ENCODE results near the gene CD163L1. TPM values are rescaled to one million over a fixed set of nuclear protein-coding genes. Genes with fewer than 3 reads are reported as not detected.

The CD163L1 gene
- total RNA-seq, 1 experiment from 2014 or later: 27.0 TPM

DNA sequence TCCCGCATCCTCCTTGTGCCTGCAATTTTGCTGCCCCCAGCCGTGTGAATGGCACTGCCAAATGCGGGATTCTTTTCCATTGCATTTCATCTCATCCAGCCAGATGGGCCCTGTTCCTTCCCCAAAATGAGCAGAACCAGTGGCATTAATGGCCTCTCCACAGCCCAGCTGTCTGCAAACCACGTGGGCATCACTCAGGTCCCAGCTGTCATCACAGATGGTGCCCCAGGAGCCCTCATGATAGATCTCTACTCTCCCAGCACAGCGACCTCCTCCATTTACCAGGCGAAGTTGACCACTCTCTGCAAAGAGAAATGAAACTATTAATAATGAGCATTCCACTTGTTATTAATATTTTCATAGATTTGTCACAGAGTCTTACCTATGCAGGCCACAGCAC is 42.6 kb upstream of the CD163L1 start (continued):
- TF ChIP-seq, protein P1, sequence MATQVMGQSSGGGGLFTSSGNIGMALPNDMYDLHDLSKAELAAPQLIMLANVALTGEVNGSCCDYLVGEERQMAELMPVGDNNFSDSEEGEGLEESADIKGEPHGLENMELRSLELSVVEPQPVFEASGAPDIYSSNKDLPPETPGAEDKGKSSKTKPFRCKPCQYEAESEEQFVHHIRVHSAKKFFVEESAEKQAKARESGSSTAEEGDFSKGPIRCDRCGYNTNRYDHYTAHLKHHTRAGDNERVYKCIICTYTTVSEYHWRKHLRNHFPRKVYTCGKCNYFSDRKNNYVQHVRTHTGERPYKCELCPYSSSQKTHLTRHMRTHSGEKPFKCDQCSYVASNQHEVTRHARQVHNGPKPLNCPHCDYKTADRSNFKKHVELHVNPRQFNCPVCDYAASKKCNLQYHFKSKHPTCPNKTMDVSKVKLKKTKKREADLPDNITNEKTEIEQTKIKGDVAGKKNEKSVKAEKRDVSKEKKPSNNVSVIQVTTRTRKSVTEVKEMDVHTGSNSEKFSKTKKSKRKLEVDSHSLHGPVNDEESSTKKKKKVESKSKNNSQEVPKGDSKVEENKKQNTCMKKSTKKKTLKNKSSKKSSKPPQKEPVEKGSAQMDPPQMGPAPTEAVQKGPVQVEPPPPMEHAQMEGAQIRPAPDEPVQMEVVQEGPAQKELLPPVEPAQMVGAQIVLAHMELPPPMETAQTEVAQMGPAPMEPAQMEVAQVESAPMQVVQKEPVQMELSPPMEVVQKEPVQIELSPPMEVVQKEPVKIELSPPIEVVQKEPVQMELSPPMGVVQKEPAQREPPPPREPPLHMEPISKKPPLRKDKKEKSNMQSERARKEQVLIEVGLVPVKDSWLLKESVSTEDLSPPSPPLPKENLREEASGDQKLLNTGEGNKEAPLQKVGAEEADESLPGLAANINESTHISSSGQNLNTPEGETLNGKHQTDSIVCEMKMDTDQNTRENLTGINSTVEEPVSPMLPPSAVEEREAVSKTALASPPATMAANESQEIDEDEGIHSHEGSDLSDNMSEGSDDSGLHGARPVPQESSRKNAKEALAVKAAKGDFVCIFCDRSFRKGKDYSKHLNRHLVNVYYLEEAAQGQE (IDR thresholded peaks at IDR 0.05; ENCODE audit: low read depth): no peak

DNA sequence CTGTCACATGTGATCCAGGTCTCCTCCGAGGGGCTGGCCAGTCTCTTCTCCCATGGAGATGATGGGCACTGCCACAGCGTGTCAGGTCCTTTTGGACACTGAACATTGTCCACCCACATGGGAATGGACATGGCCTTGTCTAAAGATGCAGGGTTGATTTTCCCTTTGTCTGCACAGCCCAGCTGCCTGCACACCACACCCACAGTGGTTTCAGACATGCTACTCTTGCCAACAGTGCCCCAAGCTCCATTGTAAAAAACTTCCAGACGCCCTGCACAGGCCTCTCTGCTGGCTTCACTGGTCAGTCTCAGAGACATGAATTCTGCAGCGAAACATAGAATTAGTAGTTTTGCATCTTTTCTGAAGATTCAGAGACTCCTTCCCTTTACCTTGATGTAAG is 41.1 kb upstream of the CD163L1 start:
- H3K79me2 ChIP-seq (ENCODE audit: insufficient read depth, low read length): no peaks in the 10 kb centered on the region
- DNase-seq (ENCODE audit: low read depth, low spot score): no peak
- H3K4me3 ChIP-seq (replicated peaks in 1 of 2; ENCODE audit: low read depth in 1 of 2, low read length in 2 of 2): no peak overlapping the region
- no peaks in the 10 kb centered on the region for H3K4me1 ChIP-seq (ENCODE audit: control insufficient read depth in 1 of 2, insufficient read depth in 2 of 2, low read length in 2 of 2)
- ChIA-PET CTCF (no interaction called here), POLR2A (interaction anchor here (0.7 kb wide), 1 partner anchor 1413 kb away, joined by 5 read pairs; no protein-coding TSS in a partner anchor), RAD21 (ENCODE audit: low non-redundant PET in 1 of 2, low total read pairs in 2 of 2, uncharacterized antibody in 2 of 2, unreplicated experiment in 2 of 2) (no interaction called here)
- intact Hi-C loops (cut with micrococcal nuclease): no loop called here
- H3K9me2 ChIP-seq (ENCODE audit: insufficient read depth): no peaks in the 10 kb centered on the region
- no peaks in the 10 kb centered on the region for H3K36me3 ChIP-seq (ENCODE audit: control insufficient read depth in 1 of 2, insufficient read depth in 2 of 2, low read length in 2 of 2)
- H3K9ac ChIP-seq (ENCODE audit: low read length): no peak overlapping the region
- H4K20me1 ChIP-seq (ENCODE audit: insufficient read depth): no peaks in the 10 kb centered on the region
- no peak overlapping the region for H2AFZ ChIP-seq (ENCODE audit: low read depth, low read length, poor library complexity, severe bottlenecking)
- no peaks in the 10 kb centered on the region for H3K9me3 ChIP-seq (ENCODE audit: control insufficient read depth in 1 of 2, insufficient read depth in 1 of 2, low read depth in 1 of 2, low read length in 2 of 2)
- no peak overlapping the region for H3K4me2 ChIP-seq (ENCODE audit: low read length)
- TF ChIP-seq, protein P2, sequence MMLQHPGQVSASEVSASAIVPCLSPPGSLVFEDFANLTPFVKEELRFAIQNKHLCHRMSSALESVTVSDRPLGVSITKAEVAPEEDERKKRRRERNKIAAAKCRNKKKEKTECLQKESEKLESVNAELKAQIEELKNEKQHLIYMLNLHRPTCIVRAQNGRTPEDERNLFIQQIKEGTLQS (IDR thresholded peaks at IDR 0.05): no peak
- TF ChIP-seq POLR2A (IDR thresholded peaks at IDR 0.05; ENCODE audit: borderline replicate concordance, extremely low read depth, insufficient read depth, insufficient read length) (no peak), YY1 (IDR thresholded peaks at IDR 0.05; ENCODE audit: extremely low read depth, insufficient replicate concordance, low read depth, low read length) (no peak), FOSL1 (IDR thresholded peaks at IDR 0.05; ENCODE audit: low read depth) (no peak), CBX3 (IDR thresholded peaks at IDR 0.05; ENCODE audit: low read depth) (no peak)
- TF ChIP-seq, protein P3, sequence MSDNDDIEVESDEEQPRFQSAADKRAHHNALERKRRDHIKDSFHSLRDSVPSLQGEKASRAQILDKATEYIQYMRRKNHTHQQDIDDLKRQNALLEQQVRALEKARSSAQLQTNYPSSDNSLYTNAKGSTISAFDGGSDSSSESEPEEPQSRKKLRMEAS (IDR thresholded peaks at IDR 0.05): no peak
- no peak overlapping the region for H3K27ac ChIP-seq (ENCODE audit: low read depth, low read length)
- no peak for ATAC-seq
- no peaks in the 10 kb centered on the region for H3K27me3 ChIP-seq (ENCODE audit: insufficient read depth, low read length)
- BruUV-seq (replicated peaks): no TSS peak

All from HCT116 (cell line).